ENCODE data around the gene TAGLN3.

TAGLN3 gene

GRCh38 chr3:111998636-111999483, at the start of gene TAGLN3:
TSS of gene TAGLN3 (plus strand) at chr3:111998922. CDS start at chr3:111999423, 501 bp downstream.
- TF ChIP-seq GATA2 (IDR thresholded peaks at IDR 0.05; ENCODE audit: low read depth, low read length) (peak; percentile 30; the same call in 1 of the 2 replicates), GATA3 (IDR thresholded peaks at IDR 0.05; ENCODE audit: low read depth, low read length) (no peak)

DNA sequence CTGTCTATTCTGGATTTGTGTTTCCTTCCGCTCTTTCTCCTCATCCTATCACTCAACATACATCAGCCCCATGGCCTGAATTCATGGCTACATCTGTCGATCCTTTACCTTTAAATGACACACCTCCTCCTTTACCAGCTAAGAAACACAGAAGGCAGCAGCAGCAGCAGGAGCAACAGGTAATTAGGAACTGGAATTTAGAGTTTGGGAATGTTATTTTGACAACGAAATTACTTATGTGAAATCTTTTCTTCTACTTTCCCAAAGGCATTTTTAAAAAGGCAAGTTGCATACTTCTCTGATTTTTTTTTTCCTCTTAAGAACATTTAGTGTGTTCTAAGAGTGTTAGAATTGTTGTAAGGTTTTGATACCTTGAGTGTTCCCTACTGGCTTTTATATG, 49.0 kb upstream of the TAGLN3 start:
- TF ChIP-seq GATA2 (IDR thresholded peaks at IDR 0.05; ENCODE audit: low read depth, low read length): no peak
- TF ChIP-seq GATA3 (IDR thresholded peaks at IDR 0.05; ENCODE audit: low read depth, low read length): no peak

- TF ChIP-seq GATA2 (IDR thresholded peaks at IDR 0.05; ENCODE audit: low read depth, low read length) (no peak), GATA3 (IDR thresholded peaks at IDR 0.05; ENCODE audit: low read depth, low read length) (no peak)
Measured at GRCh38 chr3:111951032-111951431, 47.7 kb upstream of the TAGLN3 start.

DNA sequence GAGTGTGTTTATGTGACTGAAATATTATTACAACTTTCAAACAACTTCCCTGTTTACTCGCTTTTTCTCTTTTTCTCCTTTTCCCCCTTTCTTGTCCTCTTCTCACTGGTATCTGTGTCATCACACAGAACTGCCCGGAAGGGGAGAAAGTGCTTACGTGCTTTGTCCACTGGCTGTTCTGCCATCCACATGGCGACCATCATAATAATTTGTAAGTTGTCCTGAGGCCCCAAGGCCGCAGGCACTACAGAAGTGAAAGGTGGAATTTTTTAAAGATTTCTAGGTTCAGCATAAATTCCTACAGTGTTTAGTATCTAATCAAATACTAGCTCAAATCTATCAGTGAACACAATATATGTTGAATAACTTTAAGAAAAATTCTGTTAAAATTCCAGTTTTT, 46.6 kb upstream of the TAGLN3 start:
- TF ChIP-seq GATA3 (IDR thresholded peaks at IDR 0.05; ENCODE audit: low read depth, low read length) (no peak), GATA2 (IDR thresholded peaks at IDR 0.05; ENCODE audit: low read depth, low read length) (no peak)

DNA sequence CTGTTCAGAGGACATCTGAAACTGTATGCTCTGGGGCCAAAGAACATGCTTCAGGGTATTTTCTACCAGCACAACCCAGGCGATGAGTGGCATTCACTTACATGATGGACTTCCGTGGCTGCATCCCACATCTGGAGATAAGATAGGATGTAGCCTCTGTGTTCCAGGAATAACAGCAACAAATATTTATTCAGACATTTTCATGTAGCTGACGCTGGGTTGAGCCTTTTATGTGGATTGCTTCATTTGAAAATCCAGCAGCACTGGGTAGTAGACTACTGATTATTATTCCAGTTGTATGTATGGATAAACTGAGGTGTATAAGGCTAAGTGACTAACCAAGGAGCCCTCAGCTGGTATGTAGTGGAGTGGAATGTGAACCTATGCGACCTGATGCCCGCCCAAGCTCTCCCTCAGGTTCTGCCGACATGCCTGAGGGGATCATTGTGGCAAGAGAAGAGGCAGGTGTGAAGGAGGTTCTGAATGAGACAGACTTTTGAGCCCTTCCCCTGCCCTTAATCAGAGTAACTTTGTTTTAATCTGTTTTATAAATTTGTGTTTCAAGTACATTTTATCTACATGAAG, 45.8 kb upstream of the TAGLN3 start:
- TF ChIP-seq GATA2 (IDR thresholded peaks at IDR 0.05; ENCODE audit: low read depth, low read length): peak; percentile 25; the same call in 1 of the 2 replicates
- TF ChIP-seq GATA3 (IDR thresholded peaks at IDR 0.05; ENCODE audit: low read depth, low read length): no peak

DNA sequence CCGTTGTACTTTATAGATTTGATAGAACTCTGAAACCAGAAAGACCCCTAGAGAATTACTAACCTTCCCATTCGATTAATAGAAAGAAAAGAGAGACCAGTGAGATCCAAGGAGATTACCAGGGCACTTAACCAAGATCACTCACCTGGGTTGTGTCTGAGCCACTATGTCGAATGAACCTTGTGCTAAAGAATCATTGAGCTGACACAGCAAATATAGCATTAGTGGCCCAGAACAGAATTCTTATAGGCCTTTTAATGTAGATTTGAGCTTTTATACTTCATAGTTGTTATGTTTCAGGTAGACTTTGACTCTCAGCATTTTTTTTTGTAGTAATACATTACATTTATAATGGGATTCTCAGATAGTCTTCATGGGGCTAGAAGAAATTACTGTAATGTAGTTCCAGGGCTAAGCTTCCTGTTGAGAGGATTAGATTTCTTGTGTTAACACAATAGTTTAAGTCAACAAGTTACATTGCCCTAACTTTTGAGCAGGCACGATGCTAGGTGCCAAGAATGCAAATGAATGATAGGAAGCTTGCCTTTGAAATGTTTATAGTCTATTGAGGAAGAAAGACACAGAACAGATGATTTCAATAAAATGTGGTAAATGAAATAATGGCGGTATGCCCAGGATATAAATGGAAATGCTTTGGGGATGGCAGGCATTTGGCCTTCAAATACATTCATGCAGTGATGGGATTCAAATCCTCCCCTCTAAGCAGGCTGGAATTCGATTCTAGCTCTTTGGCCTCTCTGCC, 44.3 kb upstream of the TAGLN3 start:
- TF ChIP-seq GATA3 (IDR thresholded peaks at IDR 0.05; ENCODE audit: low read depth, low read length) (no peak), GATA2 (IDR thresholded peaks at IDR 0.05; ENCODE audit: low read depth, low read length) (no peak)

DNA sequence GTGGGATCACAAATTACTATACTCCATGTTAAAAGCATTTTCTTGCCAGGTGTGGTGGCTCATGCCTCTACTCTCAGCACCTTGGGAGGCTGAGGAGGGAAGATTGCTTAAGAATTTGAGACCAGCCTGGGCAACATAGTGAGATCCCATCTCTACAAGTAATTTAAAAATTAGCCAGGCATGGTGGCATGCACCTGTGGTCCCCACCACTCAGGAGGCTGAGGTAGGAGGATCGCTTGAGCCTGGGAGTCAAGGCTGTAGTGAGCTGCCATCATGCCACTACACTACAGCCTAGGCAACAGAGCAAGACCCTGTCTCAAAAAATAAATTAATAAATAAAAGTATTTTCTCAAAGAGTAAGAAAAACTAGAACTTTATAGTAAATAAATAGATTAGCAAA, 42.8 kb upstream of the TAGLN3 start:
- TF ChIP-seq GATA3 (IDR thresholded peaks at IDR 0.05; ENCODE audit: low read depth, low read length) (no peak), GATA2 (IDR thresholded peaks at IDR 0.05; ENCODE audit: low read depth, low read length) (no peak)

- no peak for TF ChIP-seq GATA3 (IDR thresholded peaks at IDR 0.05; ENCODE audit: low read depth, low read length)
- no peak for TF ChIP-seq GATA2 (IDR thresholded peaks at IDR 0.05; ENCODE audit: low read depth, low read length)
Measured at GRCh38 chr3:111956449-111956848, 42.3 kb upstream of the TAGLN3 start.

DNA sequence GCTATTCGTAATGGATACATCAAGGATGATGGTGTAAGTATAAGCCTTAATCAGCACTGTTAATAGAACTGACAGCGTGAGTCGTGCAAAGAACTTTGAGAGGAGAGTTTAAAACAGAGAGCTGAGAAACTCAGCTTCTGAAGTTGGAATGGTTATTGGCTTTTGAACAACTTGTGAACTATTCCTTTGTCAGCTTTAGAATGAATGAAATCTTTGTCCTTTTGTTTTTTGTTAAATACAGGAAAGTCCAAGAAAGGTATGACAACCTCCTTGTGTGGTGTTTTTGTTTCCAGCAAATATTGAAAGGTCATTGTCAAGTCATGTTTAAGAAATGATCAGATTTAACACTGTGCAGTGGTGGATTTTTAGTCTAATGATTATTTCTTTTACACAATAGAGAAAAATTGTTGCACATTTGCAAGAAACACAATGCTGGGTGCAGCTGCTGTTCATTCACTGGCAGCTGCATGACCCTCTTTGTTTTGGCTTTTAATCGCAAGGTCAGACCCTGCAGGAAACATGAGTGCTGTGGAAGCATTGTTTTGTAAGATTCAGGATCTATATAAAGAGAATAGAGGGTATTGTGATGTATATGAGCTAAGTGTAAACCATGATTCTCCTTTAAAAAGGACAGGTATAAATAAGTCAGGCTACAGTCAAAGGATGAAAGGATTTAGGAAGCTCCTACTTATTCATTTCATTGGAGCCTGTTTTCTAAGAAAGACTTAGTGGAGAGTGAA, 41.6 kb upstream of the TAGLN3 start:
- TF ChIP-seq GATA3 (IDR thresholded peaks at IDR 0.05; ENCODE audit: low read depth, low read length) (no peak), GATA2 (IDR thresholded peaks at IDR 0.05; ENCODE audit: low read depth, low read length) (no peak)

DNA sequence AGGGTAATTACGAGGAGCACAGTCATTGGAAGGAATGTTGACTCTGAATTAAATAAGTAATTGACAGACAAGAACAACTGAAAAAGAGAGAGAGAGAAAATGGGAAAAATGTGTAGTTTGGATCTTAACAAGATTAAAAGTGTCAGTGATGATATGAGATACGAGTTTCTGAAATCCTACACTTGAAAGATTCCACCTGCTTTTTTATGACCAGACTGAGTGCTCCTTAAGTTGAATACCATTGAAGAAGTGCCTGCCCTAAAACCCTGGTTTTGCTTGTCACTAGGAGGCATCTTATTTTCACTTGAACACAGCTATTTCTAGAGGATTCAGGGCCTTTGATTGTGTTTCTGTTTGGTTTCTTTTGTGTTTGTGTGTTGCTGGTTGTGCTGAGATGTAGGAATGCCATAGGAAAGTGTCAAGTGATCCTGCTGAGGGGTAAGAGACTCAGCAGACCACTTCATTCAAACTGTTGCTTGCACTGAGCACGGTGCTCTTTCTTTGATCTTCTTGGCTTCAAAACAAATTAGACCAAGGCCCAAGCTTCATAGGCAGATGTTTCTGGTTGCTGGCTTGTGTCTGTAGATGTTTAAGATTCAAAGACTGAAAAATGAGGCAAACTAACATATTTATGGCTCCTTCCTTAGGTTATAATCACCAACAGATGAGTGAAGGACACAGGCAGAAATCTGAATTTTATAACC, 37.1 kb upstream of the TAGLN3 start:
- TF ChIP-seq GATA3 (IDR thresholded peaks at IDR 0.05; ENCODE audit: low read depth, low read length) (no peak), GATA2 (IDR thresholded peaks at IDR 0.05; ENCODE audit: low read depth, low read length) (no peak)

DNA sequence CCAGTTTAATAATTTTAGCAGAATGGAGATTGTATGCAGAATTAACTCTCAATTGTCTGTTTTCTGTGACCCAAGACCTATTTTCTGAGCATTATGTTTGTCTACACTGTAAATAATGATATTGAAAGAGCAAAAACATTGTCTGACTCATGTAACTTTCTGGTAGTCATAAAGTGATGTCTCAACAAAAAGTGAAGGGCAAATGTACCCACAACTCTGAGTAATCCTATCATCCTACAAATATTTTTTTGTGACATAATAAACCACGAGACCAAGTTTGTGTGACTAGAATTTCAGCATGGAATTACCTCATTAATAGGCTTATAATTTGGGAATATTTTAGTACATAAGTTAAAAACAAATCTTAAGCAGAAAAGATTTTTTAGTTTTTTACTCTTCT, 35.3 kb upstream of the TAGLN3 start:
- TF ChIP-seq GATA2 (IDR thresholded peaks at IDR 0.05; ENCODE audit: low read depth, low read length) (no peak), GATA3 (IDR thresholded peaks at IDR 0.05; ENCODE audit: low read depth, low read length) (no peak)

DNA sequence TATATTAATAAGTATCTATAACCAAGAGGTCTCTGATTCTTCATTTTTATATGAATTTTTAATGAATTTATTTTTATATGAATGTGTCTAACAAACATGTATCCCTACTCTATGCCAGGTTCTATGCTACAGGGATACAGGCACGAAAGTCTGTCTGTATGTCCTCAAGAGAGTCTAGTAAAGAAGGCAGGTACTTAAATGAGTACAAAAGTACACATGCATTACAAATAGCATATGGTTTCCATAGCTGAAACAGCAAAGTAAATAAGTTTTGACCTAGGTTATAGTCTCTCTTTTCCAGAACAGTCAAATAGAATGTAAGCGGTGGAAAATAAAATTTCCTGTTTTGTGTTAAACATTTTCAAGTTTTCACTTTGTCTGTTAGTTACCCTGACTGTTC, 33.2 kb upstream of the TAGLN3 start:
- TF ChIP-seq GATA2 (IDR thresholded peaks at IDR 0.05; ENCODE audit: low read depth, low read length): no peak
- no peak for TF ChIP-seq GATA3 (IDR thresholded peaks at IDR 0.05; ENCODE audit: low read depth, low read length)

DNA sequence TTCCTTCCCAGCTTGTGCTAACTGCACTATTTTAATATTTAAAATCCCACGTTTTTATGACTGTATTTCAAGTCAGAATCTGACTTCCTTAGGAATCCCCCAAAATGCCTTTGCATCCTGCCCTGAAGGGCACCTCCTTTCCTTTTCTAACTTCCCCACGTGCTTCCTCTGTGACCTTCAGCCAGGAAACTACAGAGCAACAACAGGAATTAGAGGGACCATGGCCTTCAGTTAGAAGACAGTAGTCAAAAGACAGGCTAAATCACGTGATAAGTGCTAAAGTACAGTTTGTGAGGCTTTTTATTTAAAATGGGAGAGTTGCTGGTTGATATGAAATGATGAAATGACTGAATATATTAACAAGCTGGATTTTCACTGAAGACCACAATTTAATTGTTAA, 31.7 kb upstream of the TAGLN3 start:
- TF ChIP-seq GATA2 (IDR thresholded peaks at IDR 0.05; ENCODE audit: low read depth, low read length) (no peak), GATA3 (IDR thresholded peaks at IDR 0.05; ENCODE audit: low read depth, low read length) (no peak)

All from SH-SY5Y (cell line).